Islet precursor cell (in vitro differentiated cells): ENCODE data around the gene MATCAP1.

Experiments
- DNase-seq: peaks from one replicate; pipeline ENCODE4 v3.0.0-alpha.2; 2018

The MATCAP1 gene

GRCh38 chr16:67207249-67208091 is 23.7 kb upstream of the MATCAP1 start:
- DNase-seq, result peak; percentile 92

GRCh38 chr16:67206838-67207248 is 23.1 kb upstream of the MATCAP1 start:
- peak; percentile 82 for DNase-seq

- DNase-seq, result no peak
These were observed 22.5 kb upstream of the MATCAP1 start for GRCh38 chr16:67206129-67206837.

DNA sequence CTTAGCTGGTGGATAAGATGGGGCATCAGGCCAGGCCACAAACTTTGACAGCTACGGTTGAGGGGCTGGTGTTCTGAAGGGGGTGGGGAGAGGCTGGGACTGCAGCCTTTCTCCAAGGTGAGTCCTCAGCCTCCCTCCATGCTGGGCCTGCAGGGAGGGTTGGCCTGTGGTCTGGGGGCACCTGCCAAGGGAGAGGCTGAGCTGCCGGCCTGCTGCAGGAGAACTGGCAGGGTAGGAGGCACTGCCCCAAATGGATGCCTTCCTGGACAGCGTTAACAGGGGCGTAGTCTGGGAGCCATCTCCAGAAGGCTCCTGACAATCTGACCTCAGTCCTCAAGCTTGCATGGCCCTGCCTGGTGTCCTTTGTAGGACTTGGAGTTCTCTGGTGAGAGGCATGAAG is 20.3 kb upstream of the MATCAP1 start:
- DNase-seq, result no peak

DNA sequence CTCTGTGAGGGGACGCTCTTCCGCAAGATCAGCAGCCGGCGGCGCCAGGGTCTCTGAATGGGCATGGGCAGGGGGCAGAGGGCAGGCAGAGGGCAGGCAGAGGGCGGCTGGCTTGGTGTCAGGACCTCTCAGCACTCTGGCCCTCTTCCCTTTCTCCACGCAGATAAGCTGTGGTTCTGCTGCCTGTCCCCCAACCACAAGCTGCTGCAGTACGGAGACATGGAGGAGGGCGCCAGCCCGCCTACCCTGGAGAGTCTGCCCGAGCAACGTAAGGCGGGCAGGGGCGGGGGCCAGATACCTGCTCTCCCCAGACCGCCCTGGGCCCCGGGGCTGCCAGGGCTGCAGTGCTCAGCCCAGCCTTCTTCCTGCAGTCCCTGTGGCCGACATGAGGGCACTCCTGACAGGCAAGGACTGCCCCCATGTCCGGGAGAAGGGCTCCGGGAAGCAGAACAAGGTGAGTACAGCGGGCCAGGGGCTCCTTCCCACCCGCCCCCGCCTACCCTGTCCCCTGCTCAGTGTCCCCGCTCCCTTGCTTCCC is 19.3 kb upstream of the MATCAP1 start:
- DNase-seq, result no peak

DNA sequence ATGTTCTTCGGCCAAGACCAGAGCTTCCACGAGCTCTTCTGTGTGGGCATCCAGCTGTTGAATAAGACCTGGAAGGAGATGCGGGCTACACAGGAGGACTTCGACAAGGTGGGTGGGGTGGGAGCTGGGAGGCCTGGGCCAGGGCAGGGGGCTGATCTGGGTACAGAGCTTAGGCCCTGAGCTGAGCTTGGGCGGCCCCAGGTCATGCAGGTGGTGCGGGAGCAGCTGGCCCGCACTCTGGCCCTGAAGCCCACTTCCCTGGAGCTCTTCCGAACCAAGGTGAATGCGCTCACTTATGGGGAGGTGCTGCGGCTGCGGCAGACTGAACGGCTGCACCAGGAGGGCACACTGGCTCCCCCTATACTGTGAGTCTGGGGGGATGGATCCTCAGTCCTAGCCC is 18.7 kb upstream of the MATCAP1 start:
- no peak for DNase-seq

- no peak for DNase-seq
These were observed 17.9 kb upstream of the MATCAP1 start for GRCh38 chr16:67201411-67202345.

- DNase-seq, result no peak
These were observed 16.7 kb upstream of the MATCAP1 start for GRCh38 chr16:67200491-67200890.

- no peak for DNase-seq
These were observed 16.0 kb upstream of the MATCAP1 start for GRCh38 chr16:67199808-67200198.

DNA sequence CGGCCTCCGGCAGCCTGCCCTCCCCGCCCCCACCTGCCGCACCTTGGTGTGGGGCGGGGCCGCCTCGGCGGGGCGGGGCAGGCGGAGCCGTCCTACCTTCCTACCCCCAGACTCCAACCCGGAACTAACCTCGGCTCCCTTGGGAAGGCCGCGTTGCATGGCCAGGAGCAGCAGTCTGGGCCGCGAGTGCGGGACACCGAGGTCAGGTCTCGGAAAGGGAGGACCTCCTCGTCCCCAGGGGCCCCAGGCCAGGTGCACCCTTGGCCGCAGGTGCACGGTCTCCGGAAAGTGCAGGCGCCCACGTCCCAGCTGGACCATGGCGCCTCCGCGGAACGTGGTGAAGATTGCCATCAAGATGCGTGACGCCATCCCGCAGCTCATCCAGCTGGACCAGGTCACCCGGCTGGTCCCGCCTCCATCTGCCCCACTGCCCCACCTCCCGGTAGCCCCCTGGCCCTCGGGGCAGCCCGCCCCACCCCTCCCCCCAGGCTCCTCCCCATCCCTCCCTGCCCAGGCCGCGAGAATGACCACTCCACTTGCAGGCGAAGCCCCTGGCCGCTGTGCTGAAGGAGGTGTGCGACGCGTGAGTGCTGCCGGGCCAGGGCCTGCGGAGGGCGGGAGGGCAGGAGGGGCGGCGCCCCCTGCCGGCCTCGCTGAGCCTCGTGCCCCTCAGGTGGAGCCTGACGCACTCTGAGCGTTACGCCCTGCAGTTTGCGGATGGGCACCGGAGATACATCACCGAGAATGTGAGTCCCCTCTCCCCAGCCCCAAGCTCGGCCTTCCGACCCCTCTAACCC is 15.4 kb upstream of the MATCAP1 start, which contains the start of gene ELMO3:
ELMO3 (plus strand) TSS at position 121 of the 797 bp plus-strand sequence; CDS start at position 317, 196 bp downstream.
- DNase-seq, result peak; percentile 95

GRCh38 chr16:67198238-67198734 is 14.5 kb upstream of the MATCAP1 start:
- peak; percentile 72 for DNase-seq

DNA sequence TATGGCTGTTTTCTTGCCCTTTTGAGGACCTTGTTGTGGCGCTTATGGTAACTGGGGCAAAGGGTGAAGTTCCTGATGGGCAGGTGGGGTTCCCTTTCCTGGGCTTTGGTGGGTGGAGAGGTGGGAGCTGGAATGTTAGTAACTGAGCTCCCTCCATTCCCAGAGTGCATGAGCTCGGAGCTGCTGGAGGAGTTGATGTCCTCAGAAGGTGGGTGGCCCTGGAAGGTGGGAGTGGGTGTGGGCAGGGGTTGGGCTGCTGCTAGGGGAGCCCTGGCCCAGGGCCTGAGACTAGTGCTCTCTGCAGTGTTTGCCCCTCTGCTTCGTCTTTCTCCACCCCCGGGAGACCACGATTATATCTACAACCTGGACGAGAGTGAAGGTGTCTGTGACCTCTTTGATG is 13.9 kb upstream of the MATCAP1 start:
- DNase-seq, result no peak

GRCh38 chr16:67196881-67197280 is 13.1 kb upstream of the MATCAP1 start:
- DNase-seq, result no peak

DNA sequence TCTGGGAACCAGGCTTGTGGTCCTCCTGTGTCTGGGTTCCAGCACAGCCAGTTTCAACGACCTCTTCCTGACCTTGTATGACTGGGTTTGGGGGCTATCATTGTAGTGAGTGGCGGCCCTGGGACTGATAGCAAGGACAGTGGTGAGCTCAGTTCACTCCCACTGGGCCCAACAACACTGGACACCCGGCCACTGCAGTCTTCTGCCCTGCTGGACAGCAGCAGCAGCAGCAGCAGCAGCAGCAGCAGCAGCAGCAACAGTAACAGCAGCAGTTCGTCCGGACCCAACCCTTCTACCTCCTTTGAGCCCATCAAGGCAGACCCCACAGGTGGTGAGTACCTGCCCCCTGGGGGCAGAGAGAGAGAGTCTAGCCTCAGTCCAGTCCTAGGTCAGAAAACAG is 11.9 kb upstream of the MATCAP1 start:
- no peak for DNase-seq

DNA sequence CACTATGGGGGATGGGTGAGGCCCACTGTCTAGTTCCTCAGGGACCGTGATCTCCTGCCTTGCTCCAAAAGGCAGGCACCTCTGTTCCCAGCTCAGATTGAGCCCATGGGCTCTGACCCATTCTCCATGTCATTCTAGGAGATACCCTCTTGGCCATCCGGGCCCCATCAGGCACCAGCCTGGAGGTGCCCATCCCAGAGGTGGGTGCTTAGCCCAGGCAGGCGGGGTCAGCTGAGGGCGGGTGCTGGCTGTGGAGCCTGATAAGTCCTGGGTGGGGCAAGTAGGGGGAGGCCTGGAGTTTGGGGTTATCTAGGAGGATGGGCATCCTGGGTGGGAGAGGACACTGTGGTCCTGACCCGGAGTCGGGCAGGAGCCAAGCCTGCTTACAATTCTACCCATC is 10.5 kb upstream of the MATCAP1 start:
- no peak for DNase-seq

GRCh38 chr16:67193536-67193935 is 9.8 kb upstream of the MATCAP1 start:
- DNase-seq, result no peak

GRCh38 chr16:67192781-67193361 is 9.1 kb upstream of the MATCAP1 start:
- DNase-seq, result no peak

- peak; percentile 94 for DNase-seq
These were observed 8.4 kb upstream of the MATCAP1 start, which contains the start of gene E2F4 for GRCh38 chr16:67191995-67192681. E2F4 (plus strand) TSS chr16:67192155; CDS start chr16:67192228, 73 bp downstream.

DNA sequence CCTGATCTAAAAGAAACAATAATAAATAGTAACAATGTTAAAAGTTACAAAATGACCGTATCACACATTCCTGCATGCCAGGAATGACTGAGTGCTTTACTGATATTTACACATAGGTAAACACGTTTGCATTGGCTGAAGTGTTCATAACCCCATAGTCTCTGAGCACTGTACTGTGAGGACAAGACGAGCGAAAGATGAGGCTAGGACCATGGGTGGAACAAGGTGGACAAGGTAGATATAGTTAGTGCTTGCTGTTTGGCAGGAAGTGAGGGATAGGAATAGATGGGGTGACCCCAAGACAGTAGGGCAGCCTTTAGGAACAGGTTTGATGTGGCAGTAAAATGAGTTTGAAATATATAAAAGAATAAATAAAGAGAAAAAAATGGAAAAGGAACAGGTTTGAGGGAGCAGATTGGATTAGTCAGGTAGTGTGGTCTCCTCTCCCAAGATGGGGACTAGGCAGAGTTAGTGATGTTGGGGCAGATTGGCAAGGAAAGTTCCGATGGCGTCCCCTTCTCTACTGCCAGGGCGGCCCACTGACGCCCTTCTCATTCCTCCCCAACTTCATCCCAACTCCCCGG is 7.7 kb upstream of the MATCAP1 start:
- no peak for DNase-seq
